ENCODE measurements around the gene OR11A1.
"Not testable (repeated sequence)": the region's sequence is repeated elsewhere in the genome, so short reads cannot be mapped to it uniquely, and the experiment has no call there.

OR11A1 gene

GRCh38 chr6:29477923-29478450, 21.1 kb upstream of the OR11A1 start:
- DNase-seq, result no peak

DNA sequence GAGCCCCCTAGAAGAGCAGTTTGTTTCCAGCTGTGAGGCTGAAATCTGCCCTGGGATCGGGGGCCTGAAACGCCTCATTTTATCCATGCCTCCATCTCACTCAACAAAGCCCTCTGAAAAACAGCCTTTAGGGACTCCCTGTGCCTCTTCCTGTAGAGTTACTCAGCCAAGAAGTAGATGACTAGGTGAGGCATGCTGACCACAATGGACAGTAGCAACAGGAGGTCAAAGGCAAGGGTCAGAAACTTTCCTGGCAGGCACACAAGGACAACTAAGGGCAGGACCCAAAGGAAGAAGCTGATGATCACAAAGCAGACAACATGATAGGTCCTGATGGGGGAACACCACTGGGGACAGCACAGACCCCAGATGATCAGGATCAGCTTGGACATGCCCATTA, 18.1 kb upstream of the OR11A1 start:
- DNase-seq, result no peak

GRCh38 chr6:29466241-29466640, 9.4 kb upstream of the OR11A1 start:
- no peak for DNase-seq

- DNase-seq, result no peak
Measured at GRCh38 chr6:29465801-29466200, 8.9 kb upstream of the OR11A1 start.

DNA sequence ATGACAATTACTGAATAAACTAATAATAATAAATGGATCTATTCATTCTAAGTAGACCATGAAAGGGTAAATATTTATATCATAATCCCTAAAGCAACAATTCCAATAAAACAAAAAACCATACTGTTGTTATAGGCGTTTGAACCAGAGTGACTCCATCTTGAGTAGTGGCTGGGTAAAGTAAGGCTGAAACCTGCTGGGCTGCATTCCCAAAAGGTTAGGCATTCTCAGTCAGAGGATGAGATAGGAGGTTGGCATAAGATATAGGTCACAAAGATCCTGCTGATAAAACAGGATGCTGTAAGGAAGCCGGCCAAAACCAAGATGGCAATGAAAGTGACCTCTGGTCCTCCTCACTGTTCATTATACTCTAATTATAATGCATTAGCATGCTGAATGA, 8.4 kb upstream of the OR11A1 start:
- DNase-seq, result no peak

DNA sequence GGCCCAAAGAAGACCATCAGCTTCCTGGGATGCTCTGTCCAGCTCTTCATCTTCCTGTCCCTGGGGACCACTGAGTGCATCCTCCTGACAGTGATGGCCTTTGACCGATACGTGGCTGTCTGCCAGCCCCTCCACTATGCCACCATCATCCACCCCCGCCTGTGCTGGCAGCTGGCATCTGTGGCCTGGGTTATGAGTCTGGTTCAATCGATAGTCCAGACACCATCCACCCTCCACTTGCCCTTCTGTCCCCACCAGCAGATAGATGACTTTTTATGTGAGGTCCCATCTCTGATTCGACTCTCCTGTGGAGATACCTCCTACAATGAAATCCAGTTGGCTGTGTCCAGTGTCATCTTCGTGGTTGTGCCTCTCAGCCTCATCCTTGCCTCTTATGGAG, 5.2 kb upstream of the OR11A1 start:
- DNase-seq, result no peak

DNA sequence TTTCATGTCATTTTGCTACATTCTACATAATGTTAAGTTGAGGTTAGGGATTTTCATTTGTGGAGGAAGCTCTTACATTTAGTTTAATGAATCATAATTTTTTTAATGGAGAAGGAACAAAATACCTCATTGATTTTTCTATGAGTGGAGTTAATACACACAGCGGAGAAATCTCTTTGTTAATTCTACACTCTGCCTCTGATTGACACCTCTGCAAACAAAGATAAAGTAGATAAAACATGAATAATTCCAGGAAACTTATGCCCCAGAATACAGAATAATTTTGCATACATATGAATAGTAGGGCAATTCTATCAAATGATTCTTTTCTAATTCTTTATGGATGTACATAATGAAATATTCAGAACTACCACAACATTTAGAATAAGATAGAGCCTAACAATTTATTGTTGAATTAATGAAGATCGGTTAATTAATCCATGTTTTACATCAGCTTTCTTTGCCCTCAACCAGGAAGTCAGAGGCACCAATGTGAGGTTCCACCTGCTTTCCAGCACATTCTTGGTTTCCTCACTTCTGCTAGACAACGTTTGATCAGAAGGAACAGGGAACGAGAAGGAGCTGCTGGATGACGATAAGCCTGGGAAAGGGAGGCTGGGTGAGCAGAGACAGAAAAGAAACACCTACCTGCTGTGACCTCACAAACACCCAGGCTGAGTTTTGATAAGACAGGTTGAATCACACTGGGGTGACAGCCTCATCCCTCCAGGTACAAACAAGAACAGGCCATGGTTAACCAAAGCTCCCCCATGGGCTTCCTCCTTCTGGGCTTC, 4.3 kb upstream of the OR11A1 start:
- DNase-seq, result no peak

DNA sequence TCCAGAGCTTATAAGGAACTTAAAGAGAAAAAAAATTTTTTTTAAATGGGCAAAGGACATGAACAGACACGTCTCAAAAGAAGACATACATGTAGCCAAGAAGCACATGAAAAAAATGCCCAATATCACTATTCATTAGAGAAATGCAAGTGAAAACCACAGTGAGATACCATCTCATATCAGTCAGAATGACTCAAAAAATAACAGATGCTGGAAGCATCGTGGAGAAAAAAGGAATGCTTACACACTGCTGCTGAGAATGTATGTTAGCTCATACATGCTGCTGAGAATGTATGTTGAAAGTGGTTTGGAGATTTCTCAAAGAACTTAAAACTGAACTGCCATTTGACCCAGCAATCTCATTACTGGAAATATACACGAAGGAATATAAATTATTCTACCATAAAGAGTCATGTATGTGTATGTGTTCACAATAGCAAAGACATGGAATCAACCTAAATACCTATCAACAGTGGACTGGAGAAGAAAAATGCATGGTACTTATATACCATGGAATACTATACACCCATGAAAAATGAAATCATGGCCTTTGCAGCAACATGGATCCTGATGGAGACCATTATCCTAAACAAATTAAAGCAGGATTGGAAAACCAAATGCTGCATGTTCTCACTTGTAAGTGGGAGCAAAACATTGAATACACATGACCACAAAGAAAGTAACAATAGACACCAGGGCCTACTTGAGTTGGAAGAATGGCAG, 5.2 kb downstream of the OR11A1 start:
- DNase-seq, result no peak

DNA sequence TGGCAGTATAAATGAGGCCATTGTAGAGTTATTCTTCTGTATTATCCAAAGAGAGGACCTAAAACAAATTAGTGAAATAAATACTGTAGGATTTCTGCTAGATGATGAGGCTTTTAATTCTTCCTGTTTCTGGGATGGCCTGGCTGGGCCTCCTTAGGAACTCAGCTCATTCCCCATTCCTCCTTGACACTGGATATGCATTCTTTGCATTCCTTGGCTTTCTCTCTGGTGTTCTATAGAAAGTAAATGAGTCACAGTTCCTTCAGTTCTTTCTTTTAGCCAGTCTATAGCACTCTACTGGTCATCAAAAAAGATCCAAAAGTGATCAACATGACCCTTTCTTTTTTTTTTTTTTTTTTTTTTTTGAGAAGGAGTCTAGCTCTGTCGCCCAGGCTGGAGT, 9.2 kb downstream of the OR11A1 start:
- no peak for DNase-seq

- not testable (repeated sequence) for DNase-seq
Measured at GRCh38 chr6:29444031-29444430, 12.8 kb downstream of the OR11A1 start.

DNA sequence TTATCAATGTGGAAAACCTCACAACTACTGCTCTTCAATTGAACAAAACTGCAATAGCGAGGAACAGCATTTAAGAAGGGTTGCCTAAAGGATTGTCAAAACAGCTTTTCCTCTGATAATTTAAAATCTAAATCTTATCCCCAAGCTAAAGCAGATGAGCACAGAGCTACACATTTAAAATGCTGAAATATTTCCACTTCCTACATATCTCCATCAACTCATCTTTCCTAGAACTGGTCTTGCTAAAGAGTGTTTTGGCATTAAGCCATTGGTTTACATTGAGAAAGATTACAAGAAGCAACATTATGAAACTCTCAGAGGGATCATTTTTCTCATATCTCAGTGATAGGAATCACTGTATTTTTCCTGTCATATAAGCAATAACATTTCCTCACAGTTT, 14.2 kb downstream of the OR11A1 start:
- no peak for DNase-seq

DNA sequence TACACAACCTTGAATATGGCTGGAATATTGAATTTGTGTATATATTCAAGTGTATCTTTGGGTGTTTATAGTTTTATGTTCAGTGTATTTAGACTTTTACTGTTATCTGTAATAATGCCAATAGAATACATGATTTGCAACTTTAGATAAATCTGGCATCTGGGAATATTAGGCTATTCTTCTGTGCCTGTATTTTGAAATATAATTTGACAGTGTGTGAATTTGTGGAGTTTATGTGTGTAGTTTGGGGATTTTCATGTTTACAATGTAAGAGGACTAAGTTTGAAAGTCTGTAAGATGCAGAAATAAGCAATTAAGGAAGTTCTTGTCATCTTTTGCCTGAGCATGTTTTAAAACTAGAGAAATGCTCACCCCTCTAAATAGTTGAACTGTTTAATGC, 17.9 kb downstream of the OR11A1 start, which contains the start of gene OR10C1:
TSS of gene OR10C1 (plus strand) at position 301 of the 400 bp plus-strand sequence. CDS start 710 bp downstream, outside the sequence.
- DNase-seq, result no peak

GRCh38 chr6:29436730-29437129, 20.1 kb downstream of the OR11A1 start:
- not testable (repeated sequence) for DNase-seq

- DNase-seq, result no peak
Measured at GRCh38 chr6:29426654-29427053, 30.2 kb downstream of the OR11A1 start.

DNA sequence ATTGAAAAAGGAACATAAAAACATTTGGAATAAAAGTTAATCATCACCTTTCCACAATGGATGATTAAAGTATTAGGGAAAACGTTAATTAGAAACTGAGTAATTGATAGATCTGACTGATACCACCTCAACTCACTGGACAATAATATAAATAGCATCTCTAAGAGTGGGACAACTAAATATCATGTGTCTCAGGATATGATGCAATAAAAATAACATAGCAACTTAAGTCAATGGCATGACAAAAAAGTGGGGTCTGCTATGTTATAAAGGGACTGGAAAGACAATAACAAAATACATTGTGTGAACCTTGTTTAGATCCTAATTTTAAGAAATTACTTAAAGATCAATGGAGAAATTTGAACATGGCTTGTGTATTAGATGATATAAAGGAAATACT, 31.8 kb downstream of the OR11A1 start:
- DNase-seq, result no peak

GRCh38 chr6:29424575-29424974, 32.3 kb downstream of the OR11A1 start:
- DNase-seq, result no peak

DNA sequence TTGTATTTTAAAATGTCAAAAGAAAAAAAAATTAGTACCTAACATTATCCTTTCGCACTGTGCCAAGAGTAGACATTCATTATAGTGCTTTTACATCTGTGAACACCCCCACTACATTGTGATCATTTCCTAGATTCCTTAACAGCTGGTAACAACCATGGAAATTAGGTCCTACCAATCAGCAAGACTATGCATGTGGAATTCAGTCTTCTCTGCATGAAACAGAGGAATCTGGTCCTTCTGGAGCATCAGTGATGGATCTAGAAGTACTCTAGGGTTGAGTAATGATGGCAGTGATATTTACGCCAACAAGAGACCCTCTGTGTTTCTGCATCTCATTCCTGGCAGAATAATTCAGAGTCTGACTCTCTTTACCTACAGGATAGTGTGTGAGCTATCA, 32.7 kb downstream of the OR11A1 start:
- no peak for DNase-seq

DNA sequence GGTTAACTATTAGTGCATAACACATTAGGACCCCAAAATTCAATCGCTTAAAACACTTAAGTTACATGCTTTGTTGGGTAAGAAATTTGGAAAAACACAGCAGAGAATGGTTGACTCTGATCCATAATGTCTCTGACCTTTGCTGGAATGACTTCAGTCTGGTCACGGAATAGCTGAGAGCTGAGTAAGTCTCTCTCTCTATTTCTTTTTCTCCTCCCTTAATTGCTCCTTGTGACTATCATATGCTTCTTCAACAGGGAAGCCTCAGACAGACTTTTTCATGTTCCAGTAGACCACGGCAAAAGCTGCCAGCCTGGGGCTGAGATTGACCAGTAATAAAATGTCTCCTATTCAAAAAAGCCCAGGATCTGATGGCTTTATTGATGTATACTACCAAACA, 37.4 kb downstream of the OR11A1 start:
- no peak for DNase-seq

DNA sequence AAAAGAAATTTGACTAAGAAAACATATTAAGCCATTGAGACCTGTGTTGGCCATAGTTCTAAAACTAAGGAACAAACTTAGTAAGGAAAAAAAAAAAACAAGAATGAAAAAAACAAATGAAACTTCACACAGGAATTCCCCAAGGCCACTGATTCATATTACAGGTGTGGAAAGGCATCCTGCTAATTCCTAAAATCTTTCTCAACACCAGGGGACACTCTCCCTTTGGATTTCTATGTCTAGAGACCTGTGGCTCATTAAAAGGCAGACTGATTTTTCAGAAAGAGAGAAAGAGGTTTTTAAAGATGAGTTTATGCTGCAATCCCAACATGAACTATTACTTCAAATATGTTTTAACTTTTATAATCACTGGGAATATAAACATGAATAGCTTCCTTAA, 42.3 kb downstream of the OR11A1 start, which contains the start of gene OR12D1:
TSS of gene OR12D1 (plus strand) at position 341 of the 400 bp plus-strand sequence.
- no peak for DNase-seq

DNA sequence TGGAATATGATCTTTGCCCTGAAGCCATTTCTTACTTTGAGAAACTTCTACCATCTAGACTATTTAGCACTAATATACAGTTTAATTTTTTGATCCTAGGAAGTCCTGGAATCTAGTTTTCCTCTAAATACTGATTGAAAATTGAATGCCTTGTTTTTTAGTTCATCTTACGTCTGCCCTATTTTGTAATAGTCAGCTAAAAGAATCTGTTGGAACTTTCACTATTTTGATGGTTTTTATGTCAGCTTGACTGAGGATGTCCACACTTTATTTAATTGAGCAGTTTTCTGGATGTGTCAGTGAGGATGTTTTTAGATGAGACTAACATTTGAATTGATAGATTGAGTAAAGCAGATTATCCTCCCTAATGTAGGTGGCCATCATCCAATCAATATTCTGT, 53.1 kb downstream of the OR11A1 start:
- DNase-seq, result no peak

DNA sequence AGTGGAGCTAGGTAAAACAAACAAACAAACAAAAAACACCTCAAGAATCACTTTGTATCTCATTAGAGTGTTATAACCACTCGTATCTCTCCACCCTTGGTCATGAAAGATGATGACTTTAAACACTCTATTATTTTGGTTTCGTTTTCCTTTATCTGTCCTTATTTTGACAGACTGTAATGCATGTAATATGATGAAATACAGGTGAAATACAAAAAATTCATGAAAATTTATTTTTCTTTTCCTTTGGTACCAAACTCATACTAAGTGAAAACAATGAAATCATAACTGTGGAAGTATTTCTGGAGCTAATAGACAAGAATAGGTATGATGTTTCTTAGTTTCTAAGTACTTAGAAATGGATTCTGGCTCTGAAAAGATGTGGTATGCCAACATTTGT, 57.3 kb downstream of the OR11A1 start:
- DNase-seq, result no peak

DNA sequence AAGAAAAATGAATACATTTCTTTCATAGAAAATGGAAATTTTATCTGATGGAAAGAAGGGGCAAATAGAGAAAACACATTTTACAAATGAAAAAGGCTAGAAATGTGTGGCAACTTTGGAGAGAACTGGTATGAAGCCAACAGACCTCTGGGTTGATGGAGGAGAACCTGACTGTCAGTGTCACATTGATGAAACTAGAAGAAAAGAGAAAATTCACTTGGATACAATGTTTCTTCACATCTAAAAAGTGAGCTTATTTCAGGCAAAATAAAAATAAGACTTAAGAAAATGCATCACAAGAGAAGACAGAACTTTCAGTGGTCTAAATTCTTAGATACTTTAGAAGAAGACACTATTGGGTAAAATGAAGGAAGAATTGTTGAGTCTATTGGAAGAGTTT, 61.5 kb downstream of the OR11A1 start, which contains the start of gene OR12D2:
TSS of gene OR12D2 (plus strand) at position 301 of the 400 bp plus-strand sequence. CDS start 1,069 bp downstream, outside the sequence.
- no peak for DNase-seq

DNA sequence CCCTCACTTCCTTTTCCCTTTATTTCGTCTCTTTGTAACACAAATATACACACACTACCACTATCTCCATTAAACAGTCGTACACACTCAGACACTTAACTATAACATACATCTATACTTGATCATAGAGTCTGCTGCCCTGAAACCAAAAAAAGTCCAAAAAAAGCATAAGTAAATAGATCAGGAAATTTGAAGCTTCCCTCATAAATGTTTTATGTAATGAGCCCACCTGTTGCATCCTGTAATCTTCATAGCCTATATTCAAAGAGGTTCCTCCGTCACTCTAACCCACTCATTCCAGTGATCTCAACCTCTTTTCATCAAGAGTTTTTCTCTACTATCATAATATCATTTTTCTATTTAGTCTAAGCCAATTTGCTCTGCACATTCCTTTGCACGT, 68.3 kb downstream of the OR11A1 start:
- DNase-seq, result no peak

GRCh38 chr6:29376003-29376402, 80.9 kb downstream of the OR11A1 start:
- no peak for DNase-seq

All from activated CD4-positive, CD25-positive, alpha-beta regulatory T cell treated with anti-CD3 and anti-CD28 coated beads, Interleukin-2, amount 50 U/mL, for 72 hours (primary cell).